NCI-H748 treated with DMSO at 0.1 percent for 48 hours (cell line): Measurements from ENCODE around the gene PPP1R3E.

Source experiments
- DNase-seq: peaks from one replicate; lab custom pipeline; 2025; lab: John Stamatoyannopoulos, UW

PPP1R3E gene

DNA sequence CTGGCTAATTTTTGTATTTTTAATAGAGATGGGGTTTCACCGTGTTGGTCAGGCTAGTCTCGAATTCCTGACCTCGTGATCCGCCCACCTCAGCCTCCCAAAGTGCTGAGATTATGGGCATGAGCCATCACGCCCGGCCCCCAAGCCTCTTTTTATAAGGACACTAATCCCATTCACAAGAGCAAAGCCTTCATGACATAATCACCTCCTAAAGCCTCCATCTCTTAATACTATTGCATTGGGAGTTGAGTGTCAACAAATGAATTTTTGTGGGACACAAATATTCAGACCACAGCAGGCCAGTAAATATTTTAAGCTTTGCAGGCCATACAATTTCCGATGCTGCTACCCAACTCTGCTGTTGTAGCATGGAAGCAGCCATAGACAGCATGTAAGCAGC is 54.1 kb downstream of the PPP1R3E start:
- DNase-seq: no peak
